CD8-positive, alpha-beta memory T cell (primary cell): Measurements from ENCODE around the gene CDK5RAP2. TPM values are rescaled to one million over a fixed set of nuclear protein-coding genes. Genes with fewer than 3 reads are reported as not detected.

Source experiments
- CTCF ChIA-PET: fragments of 350-600 bp; sonication (Branson Sonifier 250); formaldehyde crosslinking; loops from one replicate; lab custom pipeline; 2021; ENCODE audit warnings: antibody characterized with exemption; lab: Charles Lee
- POLR2A ChIA-PET: fragments of 350-600 bp; sonication (Branson Sonifier 250); formaldehyde crosslinking; loops from one replicate; lab custom pipeline; 2021; ENCODE audit warnings: antibody characterized with exemption; lab: Charles Lee
- DNase-seq, 5 donors: peaks; one replicate each; pipeline versions ENCODE4 v3.0.0 to v3.0.0-alpha.2; 2020 to 2022; ENCODE audit warnings: mixed read lengths in 1 of 5
- H3K27ac ChIP-seq: one replicate; pipeline ENCODE4 v1.7.0; 2013; ENCODE audit warnings: low read depth, mild to moderate bottlenecking, low read length, moderate library complexity
- H3K27me3 ChIP-seq: 2 replicates; pipeline ENCODE4 v1.7.0; 2013; ENCODE audit warnings: low read length, mild to moderate bottlenecking; ENCODE audit not compliant: insufficient read depth, poor library complexity, severe bottlenecking
- H3K36me3 ChIP-seq: 2 replicates; pipeline ENCODE4 v1.7.0; 2013; ENCODE audit warnings: mild to moderate bottlenecking, low read length, moderate library complexity; ENCODE audit not compliant: insufficient read depth
- H3K4me1 ChIP-seq: 2 replicates; pipeline ENCODE4 v1.7.0; 2013; ENCODE audit warnings: mild to moderate bottlenecking, low read length, moderate library complexity; ENCODE audit not compliant: insufficient read depth
- H3K4me3 ChIP-seq: 2 replicates; pipeline ENCODE4 v1.7.0; 2013; ENCODE audit warnings: mild to moderate bottlenecking, low read length
- H3K9me3 ChIP-seq: 2 replicates; pipeline ENCODE4 v1.7.0; 2013; ENCODE audit warnings: mild to moderate bottlenecking, low read length
- H3K27ac Mint-ChIP-seq, 8 donors: one replicate each; pipeline ENCODE4 v1.8.0; 2020 to 2021; ENCODE audit warnings: mixed read lengths in 8 of 8, mild to moderate bottlenecking in 6 of 8, inconsistent platforms in 3 of 8, moderate library complexity in 3 of 8
- H3K27me3 Mint-ChIP-seq, 2 donors: one replicate each; pipeline ENCODE4 v1.8.0; 2020 to 2021; ENCODE audit warnings: mixed read lengths in 2 of 2, mild to moderate bottlenecking in 1 of 2, moderate library complexity in 1 of 2
- H3K36me3 Mint-ChIP-seq, 3 donors: one replicate each; pipeline ENCODE4 v1.8.0; 2020 to 2021; ENCODE audit warnings: mixed read lengths in 3 of 3, inconsistent platforms in 1 of 3, mild to moderate bottlenecking in 1 of 3
- H3K4me1 Mint-ChIP-seq, 3 donors: one replicate each; pipeline ENCODE4 v1.8.0; 2020 to 2021; ENCODE audit warnings: mixed read lengths in 3 of 3, inconsistent platforms in 1 of 3, mild to moderate bottlenecking in 1 of 3
- H3K4me3 Mint-ChIP-seq, 7 donors: one replicate each; pipeline ENCODE4 v1.8.0; 2020 to 2021; ENCODE audit warnings: mixed read lengths in 7 of 7, mild to moderate bottlenecking in 6 of 7, moderate library complexity in 4 of 7, inconsistent platforms in 2 of 7
- H3K9me3 Mint-ChIP-seq, 5 donors: one replicate each; pipeline ENCODE4 v1.8.0; 2020 to 2022; ENCODE audit warnings: mixed read lengths in 5 of 5, mild to moderate bottlenecking in 3 of 5, moderate library complexity in 2 of 5, inconsistent platforms in 1 of 5
- polyA plus RNA-seq: library from polyadenylated mRNA; unstranded; fragments of 300-500 nt; fragmentation: Illumina TruSeq; gene quantifications from one replicate; pipeline ENCODE4 v1.2.3, GENCODE V29; 2021
- total RNA-seq, 2 experiments: library from RNA; stranded (reverse); gene quantifications; one replicate each; pipeline ENCODE4 v1.2.3, GENCODE V29; 2021

Gene CDK5RAP2
- total and polyA plus RNA-seq, 3 experiments from 2014 or later: 34.0 to 56.8 (median 56.6) TPM

DNA sequence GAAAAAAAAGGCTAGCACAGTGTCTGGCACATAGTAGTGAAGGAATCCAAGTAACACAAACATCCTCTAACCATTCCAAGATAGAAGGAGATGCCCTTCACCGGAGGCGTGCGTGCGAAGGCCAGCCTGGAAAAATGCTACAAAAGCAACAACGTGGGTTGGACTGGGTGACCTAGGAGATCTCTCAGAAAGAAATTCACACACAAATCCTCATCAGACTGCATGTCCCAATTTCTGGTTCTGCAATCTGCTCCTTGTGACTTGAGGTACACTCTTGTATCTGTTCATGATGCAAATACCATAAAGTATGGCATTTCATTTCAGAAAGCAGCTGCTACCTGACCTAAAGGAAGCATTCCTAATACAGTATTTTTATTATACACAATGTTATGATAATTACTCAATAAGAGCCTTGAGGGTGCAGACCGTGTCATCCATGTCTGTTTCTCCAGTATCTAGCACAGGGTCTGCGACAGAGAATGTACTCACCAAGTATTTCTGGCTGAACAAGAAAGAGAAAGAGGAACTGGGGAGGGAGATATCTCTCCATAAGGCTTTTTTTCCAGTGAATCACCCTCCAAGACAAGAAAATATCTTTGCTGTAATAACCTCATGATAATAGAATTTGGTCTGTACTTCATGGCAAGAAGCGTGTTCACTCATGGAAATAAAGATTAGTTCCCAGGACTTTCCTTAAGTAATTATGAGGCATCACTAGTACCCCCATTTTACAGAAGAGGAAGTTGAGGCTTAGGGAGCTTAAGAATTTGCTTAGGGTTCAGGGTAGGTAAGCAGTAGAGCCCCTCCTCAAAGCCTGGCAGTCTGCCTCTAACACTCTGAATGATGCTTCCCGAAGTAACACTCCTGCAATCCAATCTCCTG lies 138.3 kb downstream of the CDK5RAP2 start:
- ChIA-PET CTCF (no interaction called here), POLR2A (no interaction called here)
- H3K27me3 ChIP-seq: no peaks in the 10 kb centered on the region
- H3K9me3 ChIP-seq: no peaks in the 10 kb centered on the region
- Mint-ChIP-seq H3K27ac (peak overlapping the region in 2 of 8 donors; percentile 20 to 76), H3K9me3 (no peaks in the 10 kb centered on the region), H3K4me3 (no peak overlapping the region), H3K4me1 (peaks cover 14 to 26% (median 18%) of the 10 kb centered on the region in 3 donors), H3K36me3 (peaks cover 4 to 73% (median 28%) of the 10 kb centered on the region in 3 donors), H3K27me3 (no peaks in the 10 kb centered on the region)
- H3K4me3 ChIP-seq: no peak overlapping the region
- H3K36me3 ChIP-seq: peaks cover 35% of the 10 kb centered on the region
- DNase-seq: no peak
- no peak overlapping the region for H3K27ac ChIP-seq
- peaks cover 4% of the 10 kb centered on the region for H3K4me1 ChIP-seq

DNA sequence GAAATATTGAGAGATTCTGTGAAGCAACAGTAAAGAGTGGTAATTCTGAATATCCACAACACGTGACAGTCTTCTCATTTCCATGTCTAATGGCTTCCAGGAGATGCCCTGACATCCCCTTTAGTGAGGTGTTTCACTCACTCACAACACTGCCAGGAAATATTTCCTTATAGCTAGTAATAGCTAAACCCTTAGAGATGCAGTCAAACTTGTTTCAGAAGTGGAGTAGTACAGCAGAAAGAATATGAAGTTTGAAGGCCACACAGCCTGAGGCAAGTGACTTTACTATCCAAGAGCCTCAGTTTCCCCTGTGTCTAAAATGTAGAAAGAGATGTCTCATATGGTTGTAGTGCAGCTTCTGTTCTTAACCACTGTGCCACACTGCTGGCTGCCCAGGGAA lies 139.2 kb downstream of the CDK5RAP2 start:
- H3K4me3 Mint-ChIP-seq: no peak overlapping the region
- H3K4me1 ChIP-seq: no peaks in the 10 kb centered on the region
- CTCF ChIA-PET: no interaction called here
- H3K36me3 Mint-ChIP-seq: peaks cover 4 to 76% (median 28%) of the 10 kb centered on the region in 3 donors
- H3K9me3 ChIP-seq: no peaks in the 10 kb centered on the region
- H3K27me3 Mint-ChIP-seq: no peaks in the 10 kb centered on the region
- H3K27ac ChIP-seq: no peak overlapping the region
- no peak overlapping the region for H3K4me3 ChIP-seq
- peak overlapping the region in 1 of 8 donors; percentile 13 for H3K27ac Mint-ChIP-seq
- peaks cover 9 to 20% (median 15%) of the 10 kb centered on the region in 3 donors for H3K4me1 Mint-ChIP-seq
- peaks cover 33% of the 10 kb centered on the region for H3K36me3 ChIP-seq
- POLR2A ChIA-PET: no interaction called here
- no peaks in the 10 kb centered on the region for H3K27me3 ChIP-seq
- no peak for DNase-seq
- no peaks in the 10 kb centered on the region for H3K9me3 Mint-ChIP-seq

DNA sequence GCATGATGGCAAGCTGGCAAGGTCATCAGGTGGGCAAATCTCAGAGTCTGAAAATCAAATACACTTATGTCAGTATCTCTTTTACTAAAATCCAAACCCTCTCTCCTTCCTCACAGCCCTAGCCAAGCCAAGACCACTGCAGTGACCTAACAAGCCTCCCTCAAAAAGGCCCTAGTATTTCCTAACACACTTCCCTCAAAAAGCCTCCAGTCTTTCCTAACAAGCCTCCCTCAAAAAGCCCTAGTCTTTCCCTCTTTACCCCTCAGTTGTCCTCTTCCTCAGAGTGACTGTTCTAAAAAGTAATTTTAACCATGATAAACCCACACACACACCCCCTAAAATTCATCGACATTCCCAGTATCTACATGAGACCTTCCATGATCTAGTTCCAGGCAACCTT lies 140.0 kb downstream of the CDK5RAP2 start:
- peaks cover 30% of the 10 kb centered on the region for H3K36me3 ChIP-seq
- peak overlapping the region in 4 of 8 donors; percentile 14 to 37 (median 24) for H3K27ac Mint-ChIP-seq
- H3K4me3 Mint-ChIP-seq: no peak overlapping the region
- ChIA-PET CTCF (no interaction called here), POLR2A (no interaction called here)
- H3K27ac ChIP-seq: no peak overlapping the region
- H3K27me3 Mint-ChIP-seq: no peaks in the 10 kb centered on the region
- H3K9me3 Mint-ChIP-seq: no peaks in the 10 kb centered on the region
- no peak for DNase-seq
- no peaks in the 10 kb centered on the region for H3K9me3 ChIP-seq
- peaks cover 4 to 84% (median 29%) of the 10 kb centered on the region in 3 donors for H3K36me3 Mint-ChIP-seq
- H3K27me3 ChIP-seq: no peaks in the 10 kb centered on the region
- no peaks in the 10 kb centered on the region for H3K4me1 ChIP-seq
- H3K4me1 Mint-ChIP-seq: peaks cover 9 to 20% (median 15%) of the 10 kb centered on the region in 3 donors
- no peak overlapping the region for H3K4me3 ChIP-seq

DNA sequence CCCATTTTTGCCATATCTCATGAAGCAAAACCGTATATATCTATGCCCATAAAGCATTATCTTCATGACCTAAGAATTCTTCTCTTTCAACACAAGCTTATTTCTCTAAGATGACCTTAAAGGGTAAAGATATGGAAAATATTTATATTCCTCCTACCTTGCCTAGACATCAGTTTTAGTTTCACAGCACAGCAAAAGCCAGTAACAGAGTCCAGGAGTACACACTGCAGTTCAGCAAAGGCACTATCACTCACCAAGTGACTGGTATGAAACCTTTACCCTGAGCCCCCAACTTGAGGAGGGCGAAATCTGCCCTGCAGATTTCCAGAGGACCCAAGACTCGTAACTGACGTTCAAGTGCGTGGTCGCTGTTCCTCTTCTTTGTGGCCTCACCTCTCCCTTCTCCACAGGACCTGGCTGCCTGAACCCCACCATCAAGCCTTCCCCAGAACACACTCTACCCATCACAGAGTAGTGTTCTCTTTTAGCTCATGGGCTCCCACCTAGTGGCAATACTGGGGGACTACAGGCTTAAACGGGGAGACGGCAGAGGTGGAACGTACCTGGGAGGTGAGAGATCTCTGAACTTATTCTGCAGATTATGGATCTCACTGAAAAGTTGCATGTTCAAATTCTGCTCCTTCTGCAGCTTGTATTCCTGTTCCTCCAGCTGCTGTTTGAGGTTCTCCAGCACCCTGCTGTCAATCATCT lies 141.0 kb downstream of the CDK5RAP2 start:
- no peak overlapping the region for H3K4me3 ChIP-seq
- H3K4me1 ChIP-seq: no peaks in the 10 kb centered on the region
- peaks cover 30% of the 10 kb centered on the region for H3K36me3 ChIP-seq
- Mint-ChIP-seq H3K27me3 (no peaks in the 10 kb centered on the region), H3K36me3 (peaks cover 11 to 92% (median 33%) of the 10 kb centered on the region in 3 donors), H3K4me3 (no peak overlapping the region), H3K9me3 (no peaks in the 10 kb centered on the region), H3K27ac (peak overlapping the region in 3 of 8 donors; percentile 20 to 29 (median 21)), H3K4me1 (peaks cover 9 to 20% (median 18%) of the 10 kb centered on the region in 3 donors)
- H3K9me3 ChIP-seq: no peaks in the 10 kb centered on the region
- no peaks in the 10 kb centered on the region for H3K27me3 ChIP-seq
- CTCF ChIA-PET: no interaction called here
- POLR2A ChIA-PET: no interaction called here
- H3K27ac ChIP-seq: no peak overlapping the region
- no peak for DNase-seq

DNA sequence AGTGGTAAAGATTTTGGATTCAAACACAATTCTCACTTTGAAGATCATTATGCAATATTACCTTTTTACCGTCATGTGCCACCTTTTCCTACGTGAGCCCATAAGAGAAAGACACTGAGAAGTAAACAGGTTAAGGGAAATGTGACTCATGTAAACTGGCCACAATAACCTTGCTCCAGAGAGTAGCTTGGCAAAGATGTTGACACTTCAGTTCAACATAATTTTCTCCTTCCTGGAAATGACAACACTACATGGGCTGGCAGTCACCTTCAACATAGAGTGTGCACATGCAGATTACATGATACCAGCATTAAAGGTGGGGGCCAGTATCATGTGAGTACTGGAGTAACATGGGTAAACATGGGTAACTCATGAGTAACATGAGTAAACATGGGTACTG lies 141.9 kb downstream of the CDK5RAP2 start:
- Mint-ChIP-seq H3K27me3 (no peaks in the 10 kb centered on the region), H3K27ac (peak overlapping the region in 6 of 8 donors; percentile 8 to 73 (median 54)), H3K36me3 (peaks cover 15 to 95% (median 31%) of the 10 kb centered on the region in 3 donors), H3K4me3 (no peak overlapping the region), H3K9me3 (no peaks in the 10 kb centered on the region), H3K4me1 (peaks cover 9 to 22% (median 21%) of the 10 kb centered on the region in 3 donors)
- Histone ChIP-seq H3K9me3 (no peaks in the 10 kb centered on the region), H3K36me3 (peaks cover 25% of the 10 kb centered on the region), H3K27me3 (no peaks in the 10 kb centered on the region), H3K4me3 (no peak overlapping the region), H3K4me1 (no peaks in the 10 kb centered on the region), H3K27ac (no peak overlapping the region)
- DNase-seq: no peak
- CTCF ChIA-PET: no interaction called here
- POLR2A ChIA-PET: no interaction called here

DNA sequence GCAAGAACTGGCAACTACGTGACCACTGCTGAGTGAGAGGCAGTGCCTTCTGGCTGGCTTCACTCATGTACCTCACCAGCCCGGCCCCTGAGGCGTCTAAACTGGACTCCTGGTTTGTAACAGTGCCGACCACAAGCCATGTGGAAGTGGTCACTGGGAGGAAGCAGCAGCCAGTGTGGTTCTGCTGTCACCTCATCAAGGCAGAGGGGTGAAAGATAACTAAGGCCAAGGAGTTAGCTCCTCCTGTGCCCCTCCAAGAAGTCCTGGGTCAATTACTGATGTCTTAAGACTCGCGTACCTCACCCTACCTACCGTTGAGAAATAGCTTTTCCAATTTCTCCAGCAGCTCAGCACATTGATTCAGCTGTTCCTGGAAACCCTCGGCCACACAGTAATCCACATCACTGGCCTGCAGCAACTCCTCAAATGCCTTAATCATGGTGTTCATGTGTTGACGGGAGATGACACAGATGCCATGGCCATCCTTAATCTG lies 142.9 kb downstream of the CDK5RAP2 start:
- no peaks in the 10 kb centered on the region for H3K9me3 ChIP-seq
- H3K4me3 ChIP-seq: no peak overlapping the region
- no peaks in the 10 kb centered on the region for H3K9me3 Mint-ChIP-seq
- H3K27ac Mint-ChIP-seq: peak overlapping the region in 2 of 8 donors; percentile 31 to 73
- no peaks in the 10 kb centered on the region for H3K4me1 ChIP-seq
- no peak overlapping the region for H3K27ac ChIP-seq
- peaks cover 15 to 89% (median 31%) of the 10 kb centered on the region in 3 donors for H3K36me3 Mint-ChIP-seq
- no peak overlapping the region for H3K4me3 Mint-ChIP-seq
- ChIA-PET POLR2A (interaction anchor here (0.5 kb wide), 1 partner anchor 681 kb away, joined by 4 read pairs; no protein-coding TSS in a partner anchor), CTCF (interaction anchor here (1.0 kb wide), 1 partner anchor 10 kb away, joined by 3 read pairs; no protein-coding TSS in a partner anchor)
- peaks cover 9 to 33% (median 25%) of the 10 kb centered on the region in 3 donors for H3K4me1 Mint-ChIP-seq
- no peak for DNase-seq
- H3K27me3 ChIP-seq: no peaks in the 10 kb centered on the region
- peaks cover 23% of the 10 kb centered on the region for H3K36me3 ChIP-seq
- no peaks in the 10 kb centered on the region for H3K27me3 Mint-ChIP-seq

DNA sequence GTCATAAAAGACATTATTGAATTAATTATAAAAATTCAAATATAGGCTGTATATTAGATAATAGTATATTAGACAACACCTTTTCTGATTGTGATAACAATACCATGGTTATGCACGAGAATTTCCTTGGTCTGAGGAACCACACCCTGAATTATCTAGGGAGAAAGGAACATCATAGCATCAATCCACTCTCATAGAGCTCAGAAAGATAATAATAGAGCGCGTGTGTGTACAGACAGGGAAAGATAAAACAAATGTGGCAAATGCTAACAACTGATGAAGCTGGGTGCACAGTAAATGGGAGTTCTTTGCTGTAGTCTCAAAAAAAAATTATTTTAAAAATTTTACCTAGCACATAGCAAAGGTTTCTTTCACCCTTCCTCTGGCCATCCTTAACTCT lies 143.5 kb downstream of the CDK5RAP2 start:
- POLR2A ChIA-PET: interaction anchor here (0.5 kb wide), 1 partner anchor 681 kb away, joined by 4 read pairs; no protein-coding TSS in a partner anchor
- Histone ChIP-seq H3K27me3 (no peaks in the 10 kb centered on the region), H3K36me3 (peaks cover 23% of the 10 kb centered on the region), H3K27ac (no peak overlapping the region), H3K4me3 (no peak overlapping the region), H3K4me1 (no peaks in the 10 kb centered on the region), H3K9me3 (no peaks in the 10 kb centered on the region)
- Mint-ChIP-seq H3K4me3 (no peak overlapping the region), H3K4me1 (peaks cover 13 to 39% (median 25%) of the 10 kb centered on the region in 3 donors), H3K9me3 (no peaks in the 10 kb centered on the region), H3K36me3 (peaks cover 21 to 89% (median 37%) of the 10 kb centered on the region in 3 donors), H3K27me3 (no peaks in the 10 kb centered on the region), H3K27ac (peak overlapping the region in 2 of 8 donors; percentile 31 to 39)
- DNase-seq: no peak
- CTCF ChIA-PET: interaction anchor here (1.0 kb wide), 1 partner anchor 11 kb away, joined by 3 read pairs; no protein-coding TSS in a partner anchor
